ENCODE results near the gene PHAF1.
A peak's percentile ranks its signal among the peaks of the same experiment; 100 is the strongest.

The PHAF1 gene

DNA sequence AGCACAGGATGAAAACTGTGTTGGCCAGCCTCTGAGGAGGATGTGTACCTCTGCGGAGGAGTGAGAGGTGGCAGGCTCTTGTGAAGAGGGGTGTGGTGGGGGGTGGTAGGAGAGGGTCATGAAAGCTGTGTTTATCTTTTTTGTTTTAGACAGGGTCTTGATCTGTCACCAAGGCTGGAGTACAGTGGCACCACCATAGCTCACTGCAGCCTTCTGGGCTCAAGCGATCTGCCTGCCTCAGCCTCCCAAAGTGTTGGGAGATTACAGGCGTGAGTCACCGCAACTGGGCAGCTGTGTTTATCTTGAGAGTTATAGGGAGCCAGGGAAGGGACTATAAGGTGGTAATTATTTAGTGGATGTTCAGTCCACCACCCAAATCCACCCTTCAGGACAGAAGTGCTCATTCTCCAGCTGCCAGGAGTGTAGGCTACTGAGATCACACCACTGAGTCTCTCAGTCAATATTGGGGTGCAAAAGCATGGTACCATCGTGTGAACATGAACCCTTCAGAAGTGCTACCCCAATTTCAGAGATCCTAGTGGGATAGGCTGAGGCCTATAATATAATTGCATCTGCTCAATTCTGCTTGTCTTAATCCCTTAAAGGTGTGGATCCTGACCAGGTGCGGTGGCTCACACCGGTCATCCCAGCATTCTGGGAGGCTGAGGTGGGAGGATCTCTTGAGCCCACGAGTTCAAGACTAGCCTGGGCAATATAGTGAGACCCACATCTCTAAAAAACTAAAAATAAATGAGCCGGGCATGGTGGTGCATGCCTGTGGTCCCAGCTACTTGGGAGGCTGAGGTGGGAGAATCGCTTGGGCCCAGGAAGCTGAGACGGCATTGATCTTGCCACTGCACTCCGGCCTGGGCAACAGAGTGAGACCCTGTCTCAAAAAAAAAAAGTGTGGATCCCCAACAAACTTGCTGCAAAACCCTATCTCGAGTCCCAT lies 81.0 kb downstream of the PHAF1 start:
- DNase-seq: no peak
- intact Hi-C loops (cut with DNase I): no loop called here

DNA sequence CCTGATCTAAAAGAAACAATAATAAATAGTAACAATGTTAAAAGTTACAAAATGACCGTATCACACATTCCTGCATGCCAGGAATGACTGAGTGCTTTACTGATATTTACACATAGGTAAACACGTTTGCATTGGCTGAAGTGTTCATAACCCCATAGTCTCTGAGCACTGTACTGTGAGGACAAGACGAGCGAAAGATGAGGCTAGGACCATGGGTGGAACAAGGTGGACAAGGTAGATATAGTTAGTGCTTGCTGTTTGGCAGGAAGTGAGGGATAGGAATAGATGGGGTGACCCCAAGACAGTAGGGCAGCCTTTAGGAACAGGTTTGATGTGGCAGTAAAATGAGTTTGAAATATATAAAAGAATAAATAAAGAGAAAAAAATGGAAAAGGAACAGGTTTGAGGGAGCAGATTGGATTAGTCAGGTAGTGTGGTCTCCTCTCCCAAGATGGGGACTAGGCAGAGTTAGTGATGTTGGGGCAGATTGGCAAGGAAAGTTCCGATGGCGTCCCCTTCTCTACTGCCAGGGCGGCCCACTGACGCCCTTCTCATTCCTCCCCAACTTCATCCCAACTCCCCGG lies 81.8 kb downstream of the PHAF1 start:
- intact Hi-C loops (cut with DNase I): no loop called here
- no peak for DNase-seq

- intact Hi-C loops (cut with DNase I): loop anchor here (1.0 kb wide), 1 partner anchor 35 kb away; the partner anchor contains the start of gene TMEM208
- DNase-seq: peak; percentile 91 to 99 (median 93)
Measured at GRCh38 chr16:67191995-67192681, 82.4 kb downstream of the PHAF1 start, which contains the start of gene E2F4. Gene E2F4, plus strand, starts transcription at chr16:67192155. Its CDS starts 73 bp downstream, at chr16:67192228.

DNA sequence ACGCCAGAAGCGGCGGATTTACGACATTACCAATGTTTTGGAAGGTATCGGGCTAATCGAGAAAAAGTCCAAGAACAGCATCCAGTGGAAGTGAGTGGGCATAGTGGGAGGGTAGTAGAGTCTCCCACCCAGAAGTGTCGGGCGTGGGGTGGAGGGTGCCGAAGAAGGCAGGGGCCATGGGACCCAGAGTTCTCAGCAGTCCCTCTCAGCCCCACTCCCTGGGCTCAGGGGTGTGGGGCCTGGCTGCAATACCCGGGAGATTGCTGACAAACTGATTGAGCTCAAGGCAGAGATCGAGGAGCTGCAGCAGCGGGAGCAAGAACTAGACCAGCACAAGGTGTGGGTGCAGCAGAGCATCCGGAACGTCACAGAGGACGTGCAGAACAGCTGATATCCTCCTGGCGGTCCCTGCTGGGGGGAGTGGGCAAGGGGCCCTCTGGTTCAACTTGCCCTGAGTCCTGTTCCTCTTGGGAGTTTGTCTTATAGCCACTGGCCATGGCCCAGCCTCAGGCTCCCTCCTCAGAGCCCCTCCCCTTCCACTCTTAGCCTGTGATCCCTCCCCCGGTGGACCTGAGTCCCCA lies 83.1 kb downstream of the PHAF1 start:
- intact Hi-C loops (cut with DNase I): loop anchor here (1.0 kb wide), 1 partner anchor 34 kb away; the partner anchor contains the start of gene TMEM208
- no peak for DNase-seq

DNA sequence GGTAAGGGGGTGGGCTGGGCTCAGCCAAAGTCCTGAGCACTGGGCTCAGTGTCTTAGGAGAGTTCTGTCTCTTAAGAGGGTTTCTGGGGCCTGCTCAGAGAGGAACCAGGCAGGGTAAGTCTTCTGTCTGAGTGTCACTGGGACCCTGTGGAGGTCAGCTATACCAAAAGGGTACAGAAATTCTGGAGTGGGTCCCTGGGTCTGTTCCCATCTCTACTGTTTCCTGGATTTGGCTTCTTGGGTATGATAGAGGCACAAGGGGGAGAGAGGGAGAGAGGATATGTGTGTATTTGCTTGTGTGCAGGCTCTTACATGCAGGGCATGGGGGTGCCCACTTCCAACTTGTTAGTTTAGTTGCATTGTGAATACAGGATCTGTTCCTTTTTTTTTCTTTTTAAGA lies 83.8 kb downstream of the PHAF1 start:
- intact Hi-C loops (cut with DNase I): no loop called here
- DNase-seq: no peak

GRCh38 chr16:67194260-67194659 lies 84.5 kb downstream of the PHAF1 start:
- intact Hi-C loops (cut with DNase I): no loop called here

GRCh38 chr16:67195676-67196075 lies 85.9 kb downstream of the PHAF1 start:
- intact Hi-C loops (cut with DNase I): no loop called here
- DNase-seq: no peak

More at GRCh38 chr16:67194260-67194659, 84.5 kb downstream of the PHAF1 start:
- DNase-seq: no peak

- DNase-seq: no peak
- intact Hi-C loops (cut with DNase I): no loop called here
Measured at GRCh38 chr16:67196881-67197280, 87.1 kb downstream of the PHAF1 start.

- DNase-seq: no peak
- intact Hi-C loops (cut with DNase I): no loop called here
Measured at GRCh38 chr16:67197704-67198103, 88.0 kb downstream of the PHAF1 start.
